HepG2 (cell line): Measurements from ENCODE around the gene TIMM10. TPM values are rescaled to one million over a fixed set of nuclear protein-coding genes. Genes with fewer than 3 reads are reported as not detected.

Experiments used
- DBP ChIP-seq: sonication (generic); formaldehyde crosslinking; IDR thresholded peaks from 2 replicates; pipeline ENCODE4 v1.4.0; 2020; ENCODE audit warnings: missing genetic modification reagents; ENCODE audit errors: not compliant biosample characterization
- KDM2A ChIP-seq: sonication (generic); formaldehyde crosslinking; IDR thresholded peaks from 2 replicates; pipeline ENCODE4 v1.4.0; 2020; ENCODE audit warnings: low read depth, missing genetic modification reagents, borderline replicate concordance
- MAZ ChIP-seq, 2 experiments: sonication (generic) in 1 of 2; formaldehyde crosslinking in 1 of 2; IDR thresholded peaks; 2 replicates each; pipeline versions ENCODE4 v1.5.0 to v1.6.1; 2012 to 2020; ENCODE audit warnings: low read depth in 2 of 2, mild to moderate bottlenecking in 2 of 2, borderline replicate concordance in 1 of 2, improper control_type of control experiment in 1 of 2, low read length in 1 of 2, missing genetic modification reagents in 1 of 2, moderate library complexity in 1 of 2
- MTA1 ChIP-seq: sonication (generic); formaldehyde crosslinking; IDR thresholded peaks from 2 replicates; pipeline ENCODE4 v1.4.0; 2020; ENCODE audit warnings: missing genetic modification reagents, mild to moderate bottlenecking, borderline replicate concordance
- NFYC ChIP-seq: IDR thresholded peaks from 2 replicates; pipeline ENCODE4 v1.6.1; 2016; ENCODE audit warnings: missing genetic modification reagents, missing compliant biosample characterization
- REST ChIP-seq, 2 experiments: IDR thresholded peaks; 2 replicates each; pipeline ENCODE4 v1.6.1; 2011 to 2012; ENCODE audit warnings: low read length in 2 of 2, borderline replicate concordance in 1 of 2, low read depth in 1 of 2, mild to moderate bottlenecking in 1 of 2, moderate library complexity in 1 of 2
- SNAPC5 ChIP-seq: sonication (generic); formaldehyde crosslinking; IDR thresholded peaks from 2 replicates; pipeline ENCODE4 v1.8.1; 2023; ENCODE audit warnings: mild to moderate bottlenecking, missing genetic modification reagents, borderline replicate concordance
- SOX5 ChIP-seq: IDR thresholded peaks from 2 replicates; pipeline ENCODE4 v1.6.1; 2016; ENCODE audit warnings: borderline replicate concordance
- TEAD3 ChIP-seq: optimal IDR thresholded peaks from 2 replicates; pipeline ENCODE3; 2016; ENCODE audit warnings: borderline replicate concordance
- ZNF234 ChIP-seq: sonication (generic); formaldehyde crosslinking; conservative IDR thresholded peaks from 2 replicates; pipeline ENCODE4 v1.5.1; 2020; ENCODE audit warnings: mild to moderate bottlenecking, missing genetic modification reagents
- ZNF24 ChIP-seq: fragments of 450-650 bp; IDR thresholded peaks from 2 replicates; pipeline ENCODE4 v1.6.1; 2017; ENCODE audit warnings: antibody characterized with exemption, mild to moderate bottlenecking
- ZNF574 ChIP-seq: sonication (generic); formaldehyde crosslinking; IDR thresholded peaks from 2 replicates; pipeline ENCODE4 v1.4.0; 2020; ENCODE audit warnings: missing genetic modification reagents
- ZNF652 ChIP-seq: IDR thresholded peaks from 2 replicates; pipeline ENCODE4 v1.6.1; 2016; ENCODE audit warnings: low read depth, borderline replicate concordance
- ZNF7 ChIP-seq: IDR thresholded peaks from 2 replicates; pipeline ENCODE4 v1.6.1; 2016; ENCODE audit warnings: missing biosample characterization, missing genetic modification reagents
- ZNF841 ChIP-seq: sonication (generic); formaldehyde crosslinking; IDR thresholded peaks from 2 replicates; pipeline ENCODE4 v1.8.1; 2023; ENCODE audit warnings: missing genetic modification reagents, borderline replicate concordance
- ZSCAN25 ChIP-seq: sonication (generic); formaldehyde crosslinking; IDR thresholded peaks from 2 replicates; pipeline ENCODE4 v1.8.0; 2022; ENCODE audit warnings: mild to moderate bottlenecking, missing genetic modification reagents
- polyA plus RNA-seq, 8 experiments: library from polyadenylated mRNA; depleted of rRNA in 3 of 8; stranded (reverse) in 7 of 8; unstranded in 1 of 8; fragments of >200 nt; fragmentation: Illumina TruSeq in 4 of 8; extraction: Trizol in 4 of 8; gene quantifications; 2 replicates each; pipeline versions ENCODE4 v1.2.1 to v1.2.3, GENCODE V29; 2011 to 2016; ENCODE audit warnings: low read depth in 4 of 8, missing spikeins in 1 of 8, mixed read lengths in 1 of 8; ENCODE audit not compliant: insufficient read depth in 1 of 8
- total RNA-seq, 5 experiments: library from RNA; depleted of rRNA; stranded (reverse); fragments of >200 nt; fragmentation: Illumina TruSeq; extraction: Trizol; gene quantifications; 2 replicates each; pipeline ENCODE4 v1.2.3, GENCODE V29; 2016; ENCODE audit warnings: low read depth in 1 of 5
- TF ChIP-seq, protein P1 (sequence below): sonication (generic); formaldehyde crosslinking; IDR thresholded peaks from 2 replicates; pipeline ENCODE4 v1.8.1; 2023; ENCODE audit warnings: mild to moderate bottlenecking, missing genetic modification reagents
- TF ChIP-seq, protein P2 (sequence below): sonication (generic); formaldehyde crosslinking; IDR thresholded peaks from 2 replicates; pipeline ENCODE4 v1.8.0; 2022; ENCODE audit warnings: low read depth, missing genetic modification reagents

TIMM10 gene
- total and polyA plus RNA-seq, 2 of the 13 experiments (the other 11 are each of a cell fraction or from before 2014, with no cell fraction given), result 67.8 to 82.2 TPM

DNA sequence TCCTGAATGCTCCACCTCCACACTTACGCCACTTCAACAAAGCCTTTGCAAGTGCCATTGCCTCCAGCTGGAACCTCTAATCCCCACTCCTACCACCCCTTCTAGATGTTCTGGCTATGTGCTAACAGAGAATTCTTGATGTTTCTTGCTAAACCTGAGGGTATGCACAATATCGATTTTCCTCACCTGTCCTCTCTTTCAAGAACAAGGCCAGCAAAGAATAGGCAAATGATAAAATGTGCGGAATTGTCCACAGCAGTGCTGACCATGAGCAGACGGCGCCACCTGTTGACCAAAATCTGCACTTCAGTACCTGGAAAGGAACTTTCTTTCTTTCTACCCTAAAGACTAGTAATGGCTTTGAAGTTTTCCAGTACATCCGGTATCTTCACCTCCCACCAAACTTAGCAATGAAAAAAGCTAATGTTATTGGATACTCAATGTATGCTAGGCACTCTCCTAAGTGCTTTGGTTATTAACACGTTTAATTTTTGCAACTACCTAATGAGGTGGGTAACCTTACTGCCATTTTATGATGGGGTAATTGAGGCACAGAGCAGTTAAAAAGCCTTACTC lies 3.4 kb downstream of the TIMM10 start (continued):
- TF ChIP-seq REST (IDR thresholded peaks at IDR 0.05; ENCODE audit: borderline replicate concordance in 1 of 2, low read depth in 1 of 2, low read length in 2 of 2) (no peak), MTA1 (CRISPR knock-in tag) (no peak), SOX5 (CRISPR knock-in tag) (peak; percentile 37; the same call in 1 of the 2 replicates), SNAPC5 (no peak), ZNF841 (CRISPR knock-in tag) (no peak), ZSCAN25 (CRISPR knock-in tag) (0 out of 2 replicates have a peak, but pooled peaks have one; percentile 42), ZNF652 (CRISPR knock-in tag) (peak; percentile 23; the same call in 1 of the 2 replicates), ZNF24 (no peak), DBP (CRISPR knock-in tag) (no peak), TEAD3 (peak; percentile 59), ZNF234 (CRISPR knock-in tag) (no peak), KDM2A (CRISPR knock-in tag) (no peak), NFYC (CRISPR knock-in tag) (no peak), ZNF7 (CRISPR knock-in tag) (no peak), ZNF574 (CRISPR knock-in tag) (peak; percentile 73), MAZ (IDR thresholded peaks at IDR 0.05; ENCODE audit: borderline replicate concordance, low read depth, low read length) (no peak), MAZ (CRISPR knock-in tag; IDR thresholded peaks at IDR 0.05; ENCODE audit: low read depth) (0 out of 2 replicates have a peak, but pooled peaks have one; percentile 19)
- TF ChIP-seq, protein P1, sequence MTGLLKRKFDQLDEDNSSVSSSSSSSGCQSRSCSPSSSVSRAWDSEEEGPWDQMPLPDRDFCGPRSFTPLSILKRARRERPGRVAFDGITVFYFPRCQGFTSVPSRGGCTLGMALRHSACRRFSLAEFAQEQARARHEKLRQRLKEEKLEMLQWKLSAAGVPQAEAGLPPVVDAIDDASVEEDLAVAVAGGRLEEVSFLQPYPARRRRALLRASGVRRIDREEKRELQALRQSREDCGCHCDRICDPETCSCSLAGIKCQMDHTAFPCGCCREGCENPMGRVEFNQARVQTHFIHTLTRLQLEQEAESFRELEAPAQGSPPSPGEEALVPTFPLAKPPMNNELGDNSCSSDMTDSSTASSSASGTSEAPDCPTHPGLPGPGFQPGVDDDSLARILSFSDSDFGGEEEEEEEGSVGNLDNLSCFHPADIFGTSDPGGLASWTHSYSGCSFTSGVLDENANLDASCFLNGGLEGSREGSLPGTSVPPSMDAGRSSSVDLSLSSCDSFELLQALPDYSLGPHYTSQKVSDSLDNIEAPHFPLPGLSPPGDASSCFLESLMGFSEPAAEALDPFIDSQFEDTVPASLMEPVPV (CRISPR knock-in tag), result no peak
- TF ChIP-seq, protein P2, sequence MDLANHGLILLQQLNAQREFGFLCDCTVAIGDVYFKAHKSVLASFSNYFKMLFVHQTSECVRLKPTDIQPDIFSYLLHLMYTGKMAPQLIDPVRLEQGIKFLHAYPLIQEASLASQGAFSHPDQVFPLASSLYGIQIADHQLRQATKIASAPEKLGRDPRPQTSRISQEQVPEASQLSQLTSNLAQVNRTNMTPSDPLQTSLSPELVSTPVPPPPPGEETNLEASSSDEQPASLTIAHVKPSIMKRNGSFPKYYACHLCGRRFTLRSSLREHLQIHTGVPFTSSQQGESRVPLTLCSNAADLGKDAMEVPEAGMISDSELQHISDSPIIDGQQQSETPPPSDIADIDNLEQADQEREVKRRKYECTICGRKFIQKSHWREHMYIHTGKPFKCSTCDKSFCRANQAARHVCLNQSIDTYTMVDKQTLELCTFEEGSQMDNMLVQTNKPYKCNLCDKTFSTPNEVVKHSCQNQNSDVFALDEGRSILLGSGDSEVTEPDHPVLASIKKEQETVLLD, result no peak
